Naive thymus-derived CD8-positive, alpha-beta T cell (primary cell): ENCODE measurements around the gene RBCK1. TPM values are rescaled to one million over a fixed set of nuclear protein-coding genes. Genes with fewer than 3 reads are reported as not detected.

Experiments
- ATAC-seq, 2 donors: fragments of 150-1000 bp; cut with Tn5 transposase in 1 of 2; sonication (Bioruptor Pico), chemical (Tn5 transposase) in 1 of 2; 1 replicate in 1 of 2; 2 replicates in 1 of 2; pipeline ENCODE4 v1.10.0; 2021; ENCODE audit warnings: mild to moderate bottlenecking in 2 of 2, moderate library complexity in 2 of 2
- POLR2A ChIA-PET: fragments of 350-600 bp; sonication (Branson Sonifier 250); formaldehyde crosslinking; loops from one replicate; lab custom pipeline; 2021; ENCODE audit warnings: antibody characterized with exemption; lab: Charles Lee
- DNase-seq, 10 donors: peaks; one replicate each; pipeline versions ENCODE4 v3.0.0 to v3.0.0-alpha.2; 2020 to 2022
- H3K27ac Mint-ChIP-seq, 10 donors: one replicate each; pipeline ENCODE4 v1.8.0; 2020 to 2022; ENCODE audit warnings: mild to moderate bottlenecking in 10 of 10, mixed read lengths in 10 of 10, moderate library complexity in 4 of 10, inconsistent platforms in 1 of 10
- H3K27me3 Mint-ChIP-seq, 5 donors: one replicate each; pipeline ENCODE4 v1.8.0; 2021 to 2022; ENCODE audit warnings: mixed read lengths in 5 of 5
- H3K36me3 Mint-ChIP-seq, 3 donors: one replicate each; pipeline ENCODE4 v1.8.0; 2020 to 2022; ENCODE audit warnings: mixed read lengths in 3 of 3, mild to moderate bottlenecking in 2 of 3, inconsistent platforms in 1 of 3
- H3K4me1 Mint-ChIP-seq, 4 donors: one replicate each; pipeline ENCODE4 v1.8.0; 2021 to 2022; ENCODE audit warnings: mixed read lengths in 4 of 4
- H3K4me3 Mint-ChIP-seq, 10 donors: one replicate each; pipeline ENCODE4 v1.8.0; 2020 to 2022; ENCODE audit warnings: mild to moderate bottlenecking in 10 of 10, mixed read lengths in 10 of 10, moderate library complexity in 6 of 10, inconsistent platforms in 1 of 10
- H3K9me3 Mint-ChIP-seq, 9 donors: one replicate each; pipeline ENCODE4 v1.8.0; 2020 to 2022; ENCODE audit warnings: mixed read lengths in 9 of 9, mild to moderate bottlenecking in 3 of 9, inconsistent platforms in 1 of 9, moderate library complexity in 1 of 9
- polyA plus RNA-seq, 3 donors: library from polyadenylated mRNA; unstranded; fragments of 300-500 nt; fragmentation: Illumina TruSeq; gene quantifications; one replicate each; pipeline ENCODE4 v1.2.3, GENCODE V29; 2021
- total RNA-seq, 8 experiments: library from RNA in 2 of 8; stranded (reverse) in 2 of 8; gene quantifications; one replicate each; pipeline ENCODE4 v1.2.3 and lab custom pipeline; 2021 to 2026

RBCK1 gene
- total RNA-seq = 100 to 1,000 TPM; 108 to 116 TPM
- 10 to 100 TPM; 65.3 to 82.2 (median 75.7) TPM for polyA plus RNA-seq
- total RNA-seq (lab: John Stamatoyannopoulos, UW) = 41.6 to 73.9 (median 57.0) reads per million in 6 experiments

- H3K27ac Mint-ChIP-seq = peak within 1 kb of the TSS; percentile 91 to 97 (median 96)
- ATAC-seq (peak; percentile 81), DNase-seq (peak; percentile 79 to 98 (median 89))
- H3K27me3 Mint-ChIP-seq = no peaks in the 10 kb centered on the region
- peak within 1 kb of the TSS; percentile 79 to 97 (median 92) for H3K4me3 Mint-ChIP-seq
- H3K4me1 Mint-ChIP-seq = peaks cover 23 to 51% (median 43%) of the 10 kb centered on the region in 4 donors
- peaks cover 0 to 2% (median 0%) of the 10 kb centered on the region in 9 donors for H3K9me3 Mint-ChIP-seq
- POLR2A ChIA-PET = interaction anchor here (0.5 to 1.6 kb wide), 10 partner anchors 26 to 136 kb away, joined by 3 to 13 read pairs (median 4); partner anchors contain the start of genes CSNK2A1, SOX12, TBC1D20 and TRIB3
- H3K36me3 Mint-ChIP-seq = peaks cover 0 to 38% (median 22%) of the 10 kb centered on the region in 3 donors
Measured at GRCh38 chr20:407953-408842, at the start of gene RBCK1. TSS of gene RBCK1 (plus strand) at chr20:408299. CDS start at chr20:408758, 459 bp downstream.

GRCh38 chr20:358891-359555 lies 49.1 kb upstream of the RBCK1 start:
- no peaks in the 10 kb centered on the region for H3K36me3 Mint-ChIP-seq
- POLR2A ChIA-PET = interaction anchor here (0.6 kb wide), 2 partner anchors 47 to 140 kb away, joined by 3 to 4 read pairs; no protein-coding TSS in a partner anchor
- DNase-seq (no peak), ATAC-seq (no peak)
- peaks cover 4 to 13% (median 11%) of the 10 kb centered on the region in 4 donors for H3K4me1 Mint-ChIP-seq
- H3K27ac Mint-ChIP-seq = peak overlapping the region in 1 of 10 donors; percentile 71
- peaks cover 0 to 2% (median 0%) of the 10 kb centered on the region in 5 donors for H3K27me3 Mint-ChIP-seq
- H3K9me3 Mint-ChIP-seq = no peaks in the 10 kb centered on the region
- no peak overlapping the region for H3K4me3 Mint-ChIP-seq

GRCh38 chr20:361561-361960 lies 46.5 kb upstream of the RBCK1 start:
- no peaks in the 10 kb centered on the region for H3K36me3 Mint-ChIP-seq
- DNase-seq = no peak
- ATAC-seq = no peak
- peaks cover 14 to 25% (median 22%) of the 10 kb centered on the region in 4 donors for H3K4me1 Mint-ChIP-seq
- no peaks in the 10 kb centered on the region for H3K9me3 Mint-ChIP-seq
- POLR2A ChIA-PET = interaction anchor here (0.7 kb wide), 1 partner anchor 182 kb away, joined by 3 read pairs; the partner anchor contains the start of gene CSNK2A1
- no peak overlapping the region for H3K4me3 Mint-ChIP-seq
- H3K27me3 Mint-ChIP-seq = peaks cover 0 to 2% (median 0%) of the 10 kb centered on the region in 5 donors
- no peak overlapping the region for H3K27ac Mint-ChIP-seq

- POLR2A ChIA-PET = interaction anchor here (0.6 to 0.7 kb wide), 3 partner anchors 10 to 181 kb away, joined by 3 to 4 read pairs (median 3); partner anchors contain the start of gene CSNK2A1
- Mint-ChIP-seq H3K27ac (peak overlapping the region in 4 of 10 donors; percentile 4 to 77 (median 47)), H3K4me1 (peaks cover 14 to 27% (median 24%) of the 10 kb centered on the region in 4 donors), H3K36me3 (no peaks in the 10 kb centered on the region), H3K4me3 (no peak overlapping the region), H3K27me3 (peaks cover 0 to 2% (median 0%) of the 10 kb centered on the region in 5 donors), H3K9me3 (no peaks in the 10 kb centered on the region)
- ATAC-seq (peak in 1 of 2 donors; percentile 25), DNase-seq (no peak)
Measured at GRCh38 chr20:362271-363254, 45.5 kb upstream of the RBCK1 start.

- Mint-ChIP-seq H3K36me3 (no peaks in the 10 kb centered on the region), H3K4me3 (no peak overlapping the region), H3K27me3 (peaks cover 0 to 2% (median 0%) of the 10 kb centered on the region in 5 donors), H3K9me3 (no peaks in the 10 kb centered on the region), H3K4me1 (peaks cover 15 to 27% (median 24%) of the 10 kb centered on the region in 4 donors), H3K27ac (peak overlapping the region in 1 of 10 donors; percentile 56)
- ATAC-seq (no peak), DNase-seq (no peak)
- POLR2A ChIA-PET = no interaction called here
Measured at GRCh38 chr20:363319-364078, 44.6 kb upstream of the RBCK1 start.

- POLR2A ChIA-PET = interaction anchor here (0.6 to 0.7 kb wide), 4 partner anchors 17 to 95 kb away, joined by 3 to 6 read pairs (median 4); no protein-coding TSS in a partner anchor
- Mint-ChIP-seq H3K27me3 (peaks cover 0 to 6% (median 0%) of the 10 kb centered on the region in 5 donors), H3K36me3 (no peaks in the 10 kb centered on the region), H3K27ac (peak overlapping the region in 4 of 10 donors; percentile 22 to 70 (median 32)), H3K9me3 (no peaks in the 10 kb centered on the region), H3K4me1 (peaks cover 17 to 27% (median 24%) of the 10 kb centered on the region in 4 donors), H3K4me3 (peak overlapping the region in 3 of 10 donors; percentile 10 to 23 (median 21))
- ATAC-seq = no peak
- DNase-seq = no peak
Measured at GRCh38 chr20:364905-365794, 42.9 kb upstream of the RBCK1 start.

- Mint-ChIP-seq H3K4me3 (peak overlapping the region in 3 of 10 donors; percentile 33 to 46 (median 41)), H3K4me1 (peaks cover 17 to 25% (median 24%) of the 10 kb centered on the region in 4 donors), H3K27ac (peak overlapping the region in 6 of 10 donors; percentile 36 to 87 (median 52)), H3K27me3 (peaks cover 0 to 7% (median 0%) of the 10 kb centered on the region in 5 donors), H3K36me3 (no peaks in the 10 kb centered on the region), H3K9me3 (no peaks in the 10 kb centered on the region)
- no peak for DNase-seq
- POLR2A ChIA-PET = interaction anchor here (0.7 kb wide), 1 partner anchor 18 kb away, joined by 6 read pairs; no protein-coding TSS in a partner anchor
- no peak for ATAC-seq
Measured at GRCh38 chr20:366041-366718, 41.9 kb upstream of the RBCK1 start.

- Mint-ChIP-seq H3K27ac (peak overlapping the region in 2 of 10 donors; percentile 4 to 71), H3K36me3 (no peaks in the 10 kb centered on the region), H3K4me1 (peaks cover 17 to 25% (median 23%) of the 10 kb centered on the region in 4 donors), H3K9me3 (no peaks in the 10 kb centered on the region), H3K27me3 (peaks cover 0 to 7% (median 0%) of the 10 kb centered on the region in 5 donors), H3K4me3 (no peak overlapping the region)
- POLR2A ChIA-PET = no interaction called here
- DNase-seq = no peak
- ATAC-seq = no peak
Measured at GRCh38 chr20:366719-367485, 41.2 kb upstream of the RBCK1 start.

GRCh38 chr20:367486-367887 lies 40.6 kb upstream of the RBCK1 start:
- Mint-ChIP-seq H3K27ac (peak overlapping the region in 3 of 10 donors; percentile 34 to 72 (median 71)), H3K4me1 (peaks cover 15 to 22% (median 20%) of the 10 kb centered on the region in 4 donors)
- no peak for ATAC-seq

More at GRCh38 chr20:367486-367887, 40.6 kb upstream of the RBCK1 start:
- H3K9me3 Mint-ChIP-seq = no peaks in the 10 kb centered on the region
- peaks cover 0 to 7% (median 0%) of the 10 kb centered on the region in 5 donors for H3K27me3 Mint-ChIP-seq
- POLR2A ChIA-PET = no interaction called here
- no peaks in the 10 kb centered on the region for H3K36me3 Mint-ChIP-seq
- no peak overlapping the region for H3K4me3 Mint-ChIP-seq
- no peak for DNase-seq
